Gastrocnemius medialis (tissue), 4 donors: ENCODE results near the gene INSYN2A. TPM values are rescaled to one million over a fixed set of nuclear protein-coding genes. Genes with fewer than 3 reads are reported as not detected.

ENCODE experiments used
- ATAC-seq, 2 donors: fragments of 150-250 bp; one replicate each; pipeline ENCODE4 v1.9.1; 2016
- DNase-seq, 2 donors: peaks; one replicate each; pipeline ENCODE4 v3.0.0-alpha.2; 2019
- H3K27ac ChIP-seq, 4 donors: fragments of 200-600 bp; sonication (generic); 1 replicate in 1 of 4; 2 replicates in 3 of 4; pipeline ENCODE4 v1.5.1; 2016 to 2018; ENCODE audit warnings: mild to moderate bottlenecking in 2 of 4, moderate library complexity in 1 of 4
- H3K27me3 ChIP-seq, 3 donors: fragments of 200-600 bp; sonication (generic) in 2 of 3; 1 replicate in 1 of 3; 2 replicates in 2 of 3; pipeline versions ENCODE4 v1.5.1 to v1.6.0; 2016 to 2019; ENCODE audit warnings: mild to moderate bottlenecking in 1 of 3, moderate library complexity in 1 of 3
- H3K36me3 ChIP-seq, 2 donors: fragments of 200-600 bp; sonication (generic) in 1 of 2; one replicate each; pipeline ENCODE4 v1.5.1; 2017 to 2018
- H3K4me1 ChIP-seq, 2 donors: fragments of 200-600 bp; sonication (generic) in 1 of 2; one replicate each; pipeline ENCODE4 v1.5.1; 2016 to 2017; ENCODE audit warnings: mild to moderate bottlenecking in 2 of 2
- H3K4me3 ChIP-seq, 4 donors: fragments of 200-600 bp; sonication (generic) in 3 of 4; 1 replicate in 1 of 4; 2 replicates in 3 of 4; pipeline ENCODE4 v1.5.1; 2016 to 2019; ENCODE audit warnings: mild to moderate bottlenecking in 2 of 4
- H3K9me3 ChIP-seq, 3 donors: fragments of 200-600 bp; sonication (generic) in 2 of 3; 1 replicate in 1 of 3; 2 replicates in 2 of 3; pipeline ENCODE4 v1.5.1; 2016 to 2019
- POLR2A ChIP-seq, 2 donors: fragments of 450-650 bp; IDR thresholded peaks; one replicate each; pipeline ENCODE4 v1.6.1; 2017; ENCODE audit warnings: antibody characterized with exemption in 2 of 2, mild to moderate bottlenecking in 2 of 2, moderate library complexity in 2 of 2
- in situ Hi-C, 4 donors: fragments of 200-750 bp; cut with MboI; loops; one replicate each; pipeline versions ENCODE4 v1.15.0 to v1.8.0; 2017; ENCODE audit warnings: low sequenced_read_pairs in 4 of 4
- intact Hi-C: fragments of 100-400 bp; cut with DNase I; formaldehyde crosslinking; loops from one replicate; pipeline ENCODE4 v1.15.1; 2023; ENCODE audit warnings: low total_unique reads
- total RNA-seq, 4 donors: library from RNA; depleted of rRNA; stranded (reverse); fragments of >200 nt; gene quantifications; one replicate each; pipeline versions ENCODE4 v1.1.0 to v1.2.3, GENCODE V29; 2016
- TF ChIP-seq, protein P1 (sequence below), 5 experiments: fragments of 450-650 bp in 3 of 5; fragments of 200-600 bp in 2 of 5; sonication (generic) in 2 of 5; IDR thresholded peaks in 4 of 5; conservative IDR thresholded peaks in 1 of 5; 1 replicate in 4 of 5; 2 replicates in 1 of 5; pipeline ENCODE4 v1.5.1; 2016 to 2019; ENCODE audit warnings: antibody characterized with exemption in 5 of 5, mild to moderate bottlenecking in 3 of 5, moderate library complexity in 3 of 5

Gene INSYN2A
- total RNA-seq, 4 donors from 2014 or later, result not detected

DNA sequence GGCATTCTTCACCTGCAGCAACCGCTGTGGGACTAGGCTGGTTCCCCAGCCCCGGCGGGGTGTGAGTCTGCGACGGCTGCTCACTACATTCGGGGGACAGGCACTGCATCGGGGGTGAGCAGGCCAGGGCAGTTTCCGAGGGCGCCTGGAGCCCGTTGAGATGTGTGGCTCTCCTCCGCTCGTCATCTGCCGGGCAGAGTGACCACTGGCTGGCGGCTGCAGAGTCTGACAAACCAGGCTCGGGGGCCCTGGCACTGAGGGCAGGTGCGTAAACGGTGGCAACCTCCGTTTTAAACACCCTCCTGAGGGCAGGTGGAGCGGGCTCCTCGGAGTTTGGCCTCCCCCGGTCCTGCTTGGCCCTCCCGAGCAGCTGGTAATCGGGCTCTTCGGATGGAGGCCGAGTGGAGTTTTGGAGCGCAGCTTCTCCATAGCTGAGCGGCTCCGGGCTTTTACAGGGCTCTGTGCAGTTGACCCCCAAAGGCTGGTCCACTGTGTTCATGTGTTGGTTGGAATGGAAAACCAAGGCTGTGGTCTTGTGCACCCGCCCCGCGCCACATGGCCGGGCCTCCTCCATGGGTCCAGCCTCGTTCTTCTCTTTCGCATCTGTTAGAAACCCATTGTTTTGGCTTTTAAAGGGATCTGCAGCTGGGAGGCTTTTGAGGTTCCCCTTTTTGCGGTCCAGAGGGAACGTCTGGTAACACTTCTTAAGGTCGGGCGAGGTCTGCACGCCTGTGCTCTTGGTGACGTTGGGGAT, 20.9 kb downstream of the INSYN2A start:
- intact Hi-C loops (no loop called here), in situ Hi-C loops (no loop called here)
- H3K4me1 ChIP-seq, result no peaks in the 10 kb centered on the region
- TF ChIP-seq, protein P1, sequence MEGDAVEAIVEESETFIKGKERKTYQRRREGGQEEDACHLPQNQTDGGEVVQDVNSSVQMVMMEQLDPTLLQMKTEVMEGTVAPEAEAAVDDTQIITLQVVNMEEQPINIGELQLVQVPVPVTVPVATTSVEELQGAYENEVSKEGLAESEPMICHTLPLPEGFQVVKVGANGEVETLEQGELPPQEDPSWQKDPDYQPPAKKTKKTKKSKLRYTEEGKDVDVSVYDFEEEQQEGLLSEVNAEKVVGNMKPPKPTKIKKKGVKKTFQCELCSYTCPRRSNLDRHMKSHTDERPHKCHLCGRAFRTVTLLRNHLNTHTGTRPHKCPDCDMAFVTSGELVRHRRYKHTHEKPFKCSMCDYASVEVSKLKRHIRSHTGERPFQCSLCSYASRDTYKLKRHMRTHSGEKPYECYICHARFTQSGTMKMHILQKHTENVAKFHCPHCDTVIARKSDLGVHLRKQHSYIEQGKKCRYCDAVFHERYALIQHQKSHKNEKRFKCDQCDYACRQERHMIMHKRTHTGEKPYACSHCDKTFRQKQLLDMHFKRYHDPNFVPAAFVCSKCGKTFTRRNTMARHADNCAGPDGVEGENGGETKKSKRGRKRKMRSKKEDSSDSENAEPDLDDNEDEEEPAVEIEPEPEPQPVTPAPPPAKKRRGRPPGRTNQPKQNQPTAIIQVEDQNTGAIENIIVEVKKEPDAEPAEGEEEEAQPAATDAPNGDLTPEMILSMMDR (IDR thresholded peaks at IDR 0.05 in 4 of 5, conservative IDR thresholded peaks at IDR 0.05 in 1 of 5), result no peak
- no peak for TF ChIP-seq POLR2A (IDR thresholded peaks at IDR 0.05)
- no peaks in the 10 kb centered on the region for H3K27me3 ChIP-seq
- no peak for DNase-seq
- H3K27ac ChIP-seq, result no peak overlapping the region
- no peaks in the 10 kb centered on the region for H3K9me3 ChIP-seq
- H3K36me3 ChIP-seq, result no peaks in the 10 kb centered on the region
- no peak for ATAC-seq
- no peak overlapping the region for H3K4me3 ChIP-seq

DNA sequence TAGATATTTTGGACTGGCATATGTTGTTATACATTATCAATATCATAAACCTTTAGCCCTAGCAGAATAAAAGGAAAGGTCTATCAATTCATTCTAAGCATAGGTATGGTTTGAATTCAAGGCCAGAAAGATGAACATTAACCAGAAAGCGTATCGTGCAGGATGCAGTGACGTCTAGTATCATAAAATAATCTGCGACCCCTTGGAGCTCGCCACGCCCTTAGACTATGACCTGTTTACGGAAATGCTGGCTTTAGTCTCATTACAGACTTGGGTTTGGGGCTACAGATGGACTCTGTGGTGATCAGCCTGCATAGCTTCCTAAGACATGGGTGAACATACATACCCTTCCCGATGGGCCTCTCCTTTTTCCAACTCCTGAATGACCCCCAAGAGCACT, 21.5 kb downstream of the INSYN2A start:
- Histone ChIP-seq H3K27me3 (no peaks in the 10 kb centered on the region), H3K4me1 (no peaks in the 10 kb centered on the region), H3K36me3 (no peaks in the 10 kb centered on the region), H3K27ac (no peak overlapping the region), H3K9me3 (no peaks in the 10 kb centered on the region), H3K4me3 (no peak overlapping the region)
- in situ Hi-C loops, result no loop called here
- intact Hi-C loops, result no loop called here
- DNase-seq, result no peak
- ATAC-seq, result no peak
- no peak for TF ChIP-seq POLR2A (IDR thresholded peaks at IDR 0.05)
- TF ChIP-seq, protein P1 (IDR thresholded peaks at IDR 0.05 in 4 of 5, conservative IDR thresholded peaks at IDR 0.05 in 1 of 5), result no peak

DNA sequence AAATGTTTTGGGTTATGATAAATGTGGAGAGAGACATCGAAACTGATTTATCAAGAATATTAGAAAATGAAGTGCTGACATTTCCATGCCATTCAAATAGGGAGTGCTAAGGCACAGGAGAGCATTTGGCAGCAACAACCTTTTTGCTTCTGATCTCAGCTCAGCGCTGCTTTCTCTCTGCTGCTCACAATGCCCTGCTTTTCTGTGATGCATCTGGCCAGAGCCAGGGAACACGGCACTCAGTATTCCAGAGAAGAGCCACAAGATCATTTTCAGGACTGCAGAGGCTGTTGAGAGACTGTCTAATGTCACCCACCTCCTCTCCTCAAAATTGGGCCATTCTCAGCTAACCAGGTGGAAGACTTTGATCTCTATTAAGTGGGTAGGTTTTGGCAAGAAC, 28.1 kb downstream of the INSYN2A start:
- TF ChIP-seq, protein P1 (IDR thresholded peaks at IDR 0.05 in 4 of 5, conservative IDR thresholded peaks at IDR 0.05 in 1 of 5), result no peak
- no peak for TF ChIP-seq POLR2A (IDR thresholded peaks at IDR 0.05)
- in situ Hi-C loops (no loop called here), intact Hi-C loops (no loop called here)
- DNase-seq (no peak), ATAC-seq (no peak)
- Histone ChIP-seq H3K36me3 (no peaks in the 10 kb centered on the region), H3K27me3 (no peaks in the 10 kb centered on the region), H3K9me3 (no peaks in the 10 kb centered on the region), H3K4me1 (no peaks in the 10 kb centered on the region), H3K4me3 (no peak overlapping the region), H3K27ac (no peak overlapping the region)

DNA sequence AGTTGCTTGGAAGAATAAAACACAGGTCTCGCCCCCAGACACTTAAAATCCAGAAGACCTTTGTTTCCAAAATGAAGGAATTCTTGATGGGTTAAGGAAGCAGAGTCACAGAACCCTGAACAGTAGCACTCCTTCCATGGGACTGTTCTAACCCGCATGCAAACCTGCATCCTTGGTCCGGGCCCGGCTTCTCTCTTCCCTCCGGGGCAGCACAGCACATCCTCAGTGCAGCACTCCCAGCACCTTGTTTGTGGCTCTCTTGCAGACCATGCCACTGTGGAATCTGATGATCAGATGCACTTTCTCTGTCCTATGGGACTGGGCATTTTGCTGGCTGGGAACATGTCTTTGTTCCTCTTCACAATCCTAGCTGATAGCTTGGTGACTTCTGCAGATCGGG, 33.5 kb downstream of the INSYN2A start:
- in situ Hi-C loops, result no loop called here
- no peak for ATAC-seq
- H3K4me1 ChIP-seq, result no peaks in the 10 kb centered on the region
- no peak overlapping the region for H3K4me3 ChIP-seq
- DNase-seq, result no peak
- no peaks in the 10 kb centered on the region for H3K36me3 ChIP-seq
- intact Hi-C loops, result no loop called here
- H3K27me3 ChIP-seq, result no peaks in the 10 kb centered on the region
- H3K9me3 ChIP-seq, result no peaks in the 10 kb centered on the region
- no peak overlapping the region for H3K27ac ChIP-seq
- TF ChIP-seq POLR2A (IDR thresholded peaks at IDR 0.05), result no peak
- TF ChIP-seq, protein P1 (IDR thresholded peaks at IDR 0.05 in 4 of 5, conservative IDR thresholded peaks at IDR 0.05 in 1 of 5), result no peak

DNA sequence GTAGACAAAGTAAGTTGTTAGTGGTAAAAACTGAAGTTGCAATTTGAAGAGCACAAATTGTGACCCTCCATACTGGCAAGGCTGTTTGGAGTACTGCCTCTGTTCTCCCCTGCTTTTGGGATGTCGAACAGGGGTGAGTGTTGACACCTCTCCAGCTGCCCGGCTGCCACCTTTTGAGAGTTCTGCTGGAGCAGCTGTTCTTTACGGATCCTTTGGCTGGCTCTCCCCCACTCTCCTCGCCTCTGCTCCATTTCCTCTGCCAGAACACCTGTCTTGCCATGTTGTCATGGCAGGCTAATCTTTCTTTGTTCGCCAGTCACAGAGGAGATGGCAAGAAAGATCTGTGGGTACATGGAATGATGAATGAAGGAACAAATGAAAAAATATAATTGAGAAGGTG, 34.9 kb downstream of the INSYN2A start:
- DNase-seq (no peak), ATAC-seq (no peak)
- H3K4me3 ChIP-seq, result no peak overlapping the region
- intact Hi-C loops, result no loop called here
- TF ChIP-seq POLR2A (IDR thresholded peaks at IDR 0.05), result no peak
- TF ChIP-seq, protein P1 (IDR thresholded peaks at IDR 0.05 in 4 of 5, conservative IDR thresholded peaks at IDR 0.05 in 1 of 5), result no peak
- H3K27me3 ChIP-seq, result no peaks in the 10 kb centered on the region
- no peak overlapping the region for H3K27ac ChIP-seq
- no peaks in the 10 kb centered on the region for H3K4me1 ChIP-seq
- H3K36me3 ChIP-seq, result no peaks in the 10 kb centered on the region
- in situ Hi-C loops, result no loop called here
- H3K9me3 ChIP-seq, result no peaks in the 10 kb centered on the region
